ENCODE data around the gene TRAF1. TPM values are rescaled to one million over a fixed set of nuclear protein-coding genes. Genes with fewer than 3 reads are reported as not detected.
A peak's percentile ranks its signal among the peaks of the same experiment; 100 is the strongest.

Gene TRAF1
- total RNA-seq, 1 donor from 2014 or later = 8.0 TPM

DNA sequence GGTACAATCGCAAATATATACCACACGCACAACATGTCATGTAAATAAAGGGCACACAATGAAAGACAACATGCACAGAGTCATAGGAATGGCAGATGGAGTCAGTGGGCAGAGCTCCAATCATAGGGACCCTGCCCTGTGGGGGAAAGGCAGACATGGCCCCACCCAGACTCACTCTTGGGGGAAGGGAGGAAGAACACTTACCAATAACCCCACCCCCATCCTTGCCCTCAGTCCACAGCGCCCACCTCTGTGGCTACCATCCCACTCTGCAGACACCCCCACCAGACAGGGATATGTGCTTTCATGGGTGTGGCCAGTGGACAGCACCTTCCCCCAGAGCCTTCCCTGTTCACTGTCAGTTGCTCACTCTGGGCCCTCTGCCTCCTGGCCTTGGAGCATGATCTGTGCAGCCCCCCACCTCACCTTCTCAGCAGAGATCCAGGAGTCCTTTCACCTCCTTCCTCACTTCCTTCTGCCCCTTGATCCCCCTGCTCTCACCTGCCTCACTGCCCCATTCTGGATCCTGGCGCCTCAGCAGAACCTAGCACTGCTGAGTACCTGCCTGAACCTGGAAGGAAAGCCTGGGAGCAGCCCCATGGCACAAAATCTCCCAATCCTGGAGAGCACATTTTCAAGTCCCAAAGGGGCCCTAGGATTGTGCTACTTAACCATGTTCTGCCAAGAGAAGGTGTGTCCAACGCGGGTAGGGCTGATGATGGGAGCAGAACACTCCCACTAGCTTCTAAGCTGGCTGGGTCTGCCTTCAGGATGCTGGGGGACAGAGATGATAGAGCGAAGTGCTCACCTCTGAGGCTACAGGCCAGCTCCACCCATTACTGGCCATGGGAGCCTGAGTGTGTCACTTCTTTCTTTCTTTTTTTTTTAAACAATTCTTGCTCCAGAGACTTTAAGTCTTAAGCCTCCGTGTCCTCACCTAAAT lies 48.1 kb downstream of the TRAF1 start:
- Mint-ChIP-seq H3K36me3 (peaks cover 2% of the 10 kb centered on the region), H3K9me3 (no peaks in the 10 kb centered on the region)

GRCh38 chr9:120877276-120878034 lies 49.1 kb downstream of the TRAF1 start:
- peaks cover 2% of the 10 kb centered on the region for H3K36me3 Mint-ChIP-seq
- peaks cover 35% of the 10 kb centered on the region for H3K27me3 Mint-ChIP-seq (ENCODE audit: low read depth)
- no peaks in the 10 kb centered on the region for H3K9me3 Mint-ChIP-seq
- H3K4me1 Mint-ChIP-seq = peaks cover 17% of the 10 kb centered on the region
- H3K27ac Mint-ChIP-seq = peak overlapping the region; percentile 68
- DNase-seq (ENCODE audit: low spot score in 2 of 2, unreplicated experiment in 2 of 2) = peak in 1 of 2 experiments; percentile 53
- H3K4me3 Mint-ChIP-seq = peak overlapping the region; percentile 80
- TF ChIP-seq, protein P1, sequence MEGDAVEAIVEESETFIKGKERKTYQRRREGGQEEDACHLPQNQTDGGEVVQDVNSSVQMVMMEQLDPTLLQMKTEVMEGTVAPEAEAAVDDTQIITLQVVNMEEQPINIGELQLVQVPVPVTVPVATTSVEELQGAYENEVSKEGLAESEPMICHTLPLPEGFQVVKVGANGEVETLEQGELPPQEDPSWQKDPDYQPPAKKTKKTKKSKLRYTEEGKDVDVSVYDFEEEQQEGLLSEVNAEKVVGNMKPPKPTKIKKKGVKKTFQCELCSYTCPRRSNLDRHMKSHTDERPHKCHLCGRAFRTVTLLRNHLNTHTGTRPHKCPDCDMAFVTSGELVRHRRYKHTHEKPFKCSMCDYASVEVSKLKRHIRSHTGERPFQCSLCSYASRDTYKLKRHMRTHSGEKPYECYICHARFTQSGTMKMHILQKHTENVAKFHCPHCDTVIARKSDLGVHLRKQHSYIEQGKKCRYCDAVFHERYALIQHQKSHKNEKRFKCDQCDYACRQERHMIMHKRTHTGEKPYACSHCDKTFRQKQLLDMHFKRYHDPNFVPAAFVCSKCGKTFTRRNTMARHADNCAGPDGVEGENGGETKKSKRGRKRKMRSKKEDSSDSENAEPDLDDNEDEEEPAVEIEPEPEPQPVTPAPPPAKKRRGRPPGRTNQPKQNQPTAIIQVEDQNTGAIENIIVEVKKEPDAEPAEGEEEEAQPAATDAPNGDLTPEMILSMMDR (IDR thresholded peaks at IDR 0.05; ENCODE audit: unreplicated experiment) = no peak

More for the DNA sequence above, 48.1 kb downstream of the TRAF1 start:
- Mint-ChIP-seq H3K4me1 (peaks cover 17% of the 10 kb centered on the region), H3K27me3 (ENCODE audit: low read depth) (peaks cover 35% of the 10 kb centered on the region), H3K27ac (no peak overlapping the region), H3K4me3 (peak overlapping the region; percentile 80)
- DNase-seq (ENCODE audit: low spot score in 2 of 2, unreplicated experiment in 2 of 2) = no peak
- TF ChIP-seq, protein P1 (IDR thresholded peaks at IDR 0.05; ENCODE audit: unreplicated experiment) = no peak

DNA sequence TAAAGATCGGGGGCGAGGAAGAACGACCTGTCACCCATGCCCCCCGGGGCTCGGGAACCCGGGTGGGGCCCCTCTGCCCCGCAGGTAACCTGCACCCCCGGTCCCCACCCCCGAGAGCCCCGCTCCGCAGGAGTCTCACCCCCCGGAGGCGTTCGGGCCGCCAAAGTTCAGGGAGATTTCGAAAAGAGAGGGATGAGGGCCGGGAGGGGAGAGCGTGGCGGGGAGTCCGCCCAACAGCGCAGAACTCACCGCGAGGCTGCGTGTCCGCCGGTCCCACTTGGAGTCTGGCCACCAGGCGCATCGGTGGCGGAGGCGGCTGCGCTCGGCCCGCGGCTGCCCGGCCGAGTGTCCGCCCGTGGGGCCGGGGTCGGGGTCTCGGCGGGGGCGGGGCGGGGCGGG lies 49.8 kb downstream of the TRAF1 start, which contains the start of gene PHF19:
Gene PHF19, minus strand, starts transcription at position 347 of the 399 bp plus-strand sequence. CDS start 2,447 bp downstream, outside the sequence.
- peak within 1 kb of the TSS; percentile 68 for H3K27ac Mint-ChIP-seq
- TF ChIP-seq, protein P1 (IDR thresholded peaks at IDR 0.05; ENCODE audit: unreplicated experiment) = no peak
- DNase-seq (ENCODE audit: low spot score in 2 of 2, unreplicated experiment in 2 of 2) = no peak
- peaks cover 35% of the 10 kb centered on the region for H3K27me3 Mint-ChIP-seq (ENCODE audit: low read depth)
- peaks cover 17% of the 10 kb centered on the region for H3K4me1 Mint-ChIP-seq
- H3K36me3 Mint-ChIP-seq = peaks cover 3% of the 10 kb centered on the region
- no peaks in the 10 kb centered on the region for H3K9me3 Mint-ChIP-seq
- peak within 1 kb of the TSS; percentile 80 for H3K4me3 Mint-ChIP-seq

DNA sequence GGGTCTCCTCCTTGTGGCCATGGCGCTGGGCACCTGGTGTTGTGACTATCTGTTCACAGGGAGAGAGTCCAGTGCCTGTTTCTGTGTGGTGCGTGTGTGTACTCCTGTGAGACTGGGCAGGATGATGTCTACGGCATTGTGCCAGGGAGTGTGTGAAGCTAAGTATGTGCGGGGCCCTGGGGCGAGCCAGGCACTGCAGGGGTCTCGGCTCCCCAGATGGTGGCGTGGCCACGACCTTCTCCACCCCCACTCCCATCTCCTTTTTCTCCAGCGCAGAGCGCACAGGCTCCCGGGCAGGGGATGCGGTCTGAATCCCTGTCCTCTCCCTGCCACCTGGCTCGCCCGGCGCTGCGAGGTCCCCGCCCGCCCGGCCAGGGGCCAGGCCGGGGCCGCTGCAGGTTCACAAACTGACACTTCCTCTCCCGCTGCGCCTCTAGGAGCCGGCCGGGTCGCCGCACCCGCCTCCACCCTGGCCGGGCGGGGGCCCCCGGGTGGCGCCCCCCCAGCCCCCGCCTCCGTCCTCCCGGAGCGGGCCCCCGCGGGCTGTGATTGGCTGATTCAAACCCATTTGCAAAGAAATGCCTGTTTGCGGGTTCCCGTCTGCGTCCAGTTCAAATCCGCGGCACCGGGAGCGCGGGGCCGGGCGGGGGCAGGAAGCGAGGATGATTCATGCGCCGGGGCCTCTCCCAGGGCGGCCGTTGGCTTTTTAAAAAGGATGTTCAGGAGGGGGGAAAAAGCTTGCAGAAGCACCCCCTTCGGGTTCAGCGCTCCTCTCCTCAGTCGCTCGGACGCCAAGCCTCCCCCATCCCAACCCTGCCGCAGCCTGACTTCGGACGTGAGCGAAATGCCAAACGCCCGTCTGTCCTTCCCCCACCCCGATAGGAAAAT lies 50.4 kb downstream of the TRAF1 start:
- H3K9me3 Mint-ChIP-seq = no peaks in the 10 kb centered on the region
- peaks cover 32% of the 10 kb centered on the region for H3K27me3 Mint-ChIP-seq (ENCODE audit: low read depth)
- H3K4me3 Mint-ChIP-seq = peak overlapping the region; percentile 64
- H3K36me3 Mint-ChIP-seq = peaks cover 3% of the 10 kb centered on the region
- H3K27ac Mint-ChIP-seq = peak overlapping the region; percentile 33
- peaks cover 17% of the 10 kb centered on the region for H3K4me1 Mint-ChIP-seq
- peak in 1 of 2 experiments; percentile 58 for DNase-seq (ENCODE audit: low spot score in 2 of 2, unreplicated experiment in 2 of 2)
- TF ChIP-seq, protein P1 (IDR thresholded peaks at IDR 0.05; ENCODE audit: unreplicated experiment) = no peak

- H3K9me3 Mint-ChIP-seq = no peaks in the 10 kb centered on the region
- no peak for DNase-seq (ENCODE audit: low spot score in 2 of 2, unreplicated experiment in 2 of 2)
- TF ChIP-seq, protein P1 (IDR thresholded peaks at IDR 0.05; ENCODE audit: unreplicated experiment) = no peak
- H3K36me3 Mint-ChIP-seq = peaks cover 3% of the 10 kb centered on the region
- H3K27ac Mint-ChIP-seq = peak overlapping the region; percentile 33
- H3K4me1 Mint-ChIP-seq = peaks cover 17% of the 10 kb centered on the region
- peaks cover 29% of the 10 kb centered on the region for H3K27me3 Mint-ChIP-seq (ENCODE audit: low read depth)
- H3K4me3 Mint-ChIP-seq = peak overlapping the region; percentile 63
Measured at GRCh38 chr9:120875643-120875953, 51.0 kb downstream of the TRAF1 start.
